ENCODE data around the gene DISP3. TPM values are rescaled to one million over a fixed set of nuclear protein-coding genes. Genes with fewer than 3 reads are reported as not detected.

Gene DISP3
- total RNA-seq, 1 donor from 2014 or later: under 0.01 TPM

DNA sequence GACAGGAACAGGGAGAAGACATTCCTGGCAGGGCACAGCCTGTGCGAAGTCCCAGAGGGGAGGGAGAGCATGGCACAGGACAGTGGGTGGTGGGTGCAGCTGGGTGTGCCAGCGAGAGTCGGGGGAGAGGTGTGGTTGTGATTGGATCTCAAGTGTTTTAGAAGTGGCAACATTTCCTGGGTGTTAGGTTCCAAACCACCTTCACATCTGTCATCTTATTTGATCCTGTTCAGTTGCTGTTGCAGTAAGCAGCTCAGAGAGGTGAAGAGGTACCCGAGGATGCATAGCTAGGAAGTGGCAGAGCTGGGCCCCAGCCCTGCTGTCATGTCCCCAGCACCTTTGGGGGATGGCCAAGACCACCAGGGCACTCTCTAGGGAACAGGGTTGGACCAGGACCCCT lies 22.0 kb upstream of the DISP3 start:
- DNase-seq (ENCODE audit: low read depth in 2 of 2): no peak

DNA sequence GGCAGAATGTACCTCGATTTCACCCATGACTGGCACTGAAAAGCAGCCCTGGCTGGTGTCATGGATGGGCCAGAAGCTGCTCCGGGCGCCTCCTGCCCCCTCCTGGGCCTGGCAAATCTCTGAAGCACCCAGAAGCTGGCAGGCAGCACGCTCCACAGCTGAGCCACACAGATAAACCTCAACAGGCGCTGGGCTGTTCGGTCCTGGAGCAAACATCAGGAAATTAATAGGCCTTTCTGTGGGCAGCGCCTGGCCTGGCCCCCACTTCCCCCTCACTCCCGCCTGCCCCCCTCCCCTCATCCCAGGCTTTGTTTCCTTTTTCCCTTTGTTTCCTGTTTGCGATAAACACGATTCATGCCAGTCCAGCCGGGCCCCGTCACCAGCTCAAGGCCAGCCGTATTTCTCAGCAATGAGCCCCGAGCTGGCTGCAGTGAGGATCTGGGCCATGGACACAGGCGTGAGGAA lies 20.1 kb upstream of the DISP3 start:
- peak in 1 of 2 donors; percentile 46 for DNase-seq (ENCODE audit: low read depth in 2 of 2)

DNA sequence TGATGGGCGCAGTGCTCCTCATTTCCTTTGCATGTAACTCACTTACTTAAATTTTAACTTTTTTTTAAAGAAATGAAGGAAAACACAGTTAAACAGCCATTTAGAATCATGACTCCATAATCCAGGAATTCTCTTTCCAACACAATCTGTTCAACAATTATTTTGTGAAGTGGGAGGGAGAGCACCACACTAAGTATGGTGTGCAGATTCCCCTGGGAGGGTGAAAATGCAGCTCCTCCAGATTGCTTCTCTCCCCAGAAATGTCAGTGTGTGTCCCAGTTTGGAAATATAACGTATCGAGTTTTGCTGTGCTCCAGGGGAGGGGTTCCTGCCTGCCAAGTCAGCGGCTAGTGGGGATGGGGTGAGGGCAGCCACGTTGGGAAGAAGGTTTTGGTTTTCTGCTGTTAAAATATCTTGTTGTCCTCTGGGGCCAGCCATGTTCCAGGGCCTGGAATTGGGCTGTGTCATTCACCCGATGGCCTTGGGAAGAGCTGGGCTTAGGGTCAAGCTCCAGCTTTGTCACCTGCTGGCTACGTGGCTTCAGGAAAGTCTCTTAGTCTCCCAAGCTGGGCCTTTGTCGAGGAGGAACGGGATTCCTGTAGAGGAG lies 17.3 kb upstream of the DISP3 start:
- no peak for DNase-seq (ENCODE audit: low read depth in 2 of 2)

DNA sequence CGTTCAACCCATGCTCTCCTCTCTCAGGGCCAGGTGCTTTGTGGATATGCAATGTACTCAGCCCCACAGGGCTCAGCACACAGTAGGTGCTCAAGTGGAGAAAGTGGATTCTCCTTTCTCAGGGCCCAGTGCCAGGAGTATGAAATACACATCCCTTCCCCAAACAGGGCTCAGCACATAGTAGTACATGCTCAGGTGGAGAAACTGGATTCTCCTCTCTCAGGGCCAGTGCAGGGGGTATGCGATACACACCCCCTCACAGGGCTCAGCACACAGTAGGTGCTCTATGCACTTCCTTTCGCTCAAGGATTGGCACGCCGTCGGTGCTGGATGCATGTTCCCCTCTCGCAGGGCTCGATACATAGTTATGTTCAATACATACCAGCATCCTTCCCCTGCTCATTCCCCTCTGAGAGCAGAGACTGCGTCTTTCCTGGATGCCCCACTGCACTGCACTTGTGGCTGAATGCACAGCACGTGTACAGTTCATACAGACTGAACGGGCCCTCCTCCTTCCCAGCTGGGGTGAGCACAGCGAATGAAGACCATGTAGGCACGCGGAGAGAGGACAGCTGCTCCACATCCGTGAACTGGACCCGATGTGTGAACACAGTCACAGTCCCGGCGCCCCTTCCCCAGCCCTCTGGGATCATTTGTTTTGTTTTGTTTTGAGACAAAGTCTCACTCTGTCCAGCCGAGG lies 16.6 kb upstream of the DISP3 start:
- DNase-seq (ENCODE audit: low read depth in 2 of 2): no peak

DNA sequence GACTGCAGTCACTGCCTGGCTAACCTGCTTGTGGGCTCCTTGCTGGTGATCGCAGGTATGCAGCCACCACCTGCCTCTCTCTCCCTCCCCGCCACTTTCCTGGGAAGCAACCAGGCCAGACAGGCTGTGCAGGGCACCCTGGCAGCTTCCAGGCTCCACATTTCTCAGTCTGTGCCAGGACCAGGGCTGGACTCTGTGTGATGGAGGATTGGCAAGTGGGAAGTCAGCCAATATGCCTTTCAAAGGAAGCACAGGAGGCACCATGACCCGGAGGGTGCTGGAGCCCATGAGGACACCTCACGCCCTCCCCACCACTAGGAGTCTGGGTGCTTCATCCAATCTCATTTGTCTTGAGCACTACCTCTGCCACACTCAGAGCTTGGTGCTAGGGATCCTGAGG lies 15.8 kb upstream of the DISP3 start:
- DNase-seq (ENCODE audit: low read depth in 2 of 2): no peak

DNA sequence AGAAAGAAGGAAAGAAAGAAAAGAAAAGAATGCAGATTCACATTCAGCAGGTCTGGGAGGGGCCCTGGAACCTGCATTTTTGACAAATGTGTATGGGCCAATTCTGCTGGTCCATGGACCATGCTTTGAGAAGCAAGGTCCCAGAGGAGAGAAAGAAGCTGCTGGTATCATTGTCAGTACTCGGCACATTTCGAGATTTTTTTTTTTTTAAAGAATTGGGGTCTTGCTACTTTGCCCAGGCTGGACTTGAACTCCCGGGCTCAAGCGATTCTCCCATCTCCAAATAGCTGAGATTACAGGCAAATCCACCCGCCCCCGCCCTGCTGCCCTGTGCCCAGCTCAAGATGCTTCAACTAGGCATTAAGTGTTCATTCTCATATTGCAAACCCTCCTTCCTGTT lies 13.6 kb upstream of the DISP3 start:
- no peak for DNase-seq (ENCODE audit: low read depth in 2 of 2)

DNA sequence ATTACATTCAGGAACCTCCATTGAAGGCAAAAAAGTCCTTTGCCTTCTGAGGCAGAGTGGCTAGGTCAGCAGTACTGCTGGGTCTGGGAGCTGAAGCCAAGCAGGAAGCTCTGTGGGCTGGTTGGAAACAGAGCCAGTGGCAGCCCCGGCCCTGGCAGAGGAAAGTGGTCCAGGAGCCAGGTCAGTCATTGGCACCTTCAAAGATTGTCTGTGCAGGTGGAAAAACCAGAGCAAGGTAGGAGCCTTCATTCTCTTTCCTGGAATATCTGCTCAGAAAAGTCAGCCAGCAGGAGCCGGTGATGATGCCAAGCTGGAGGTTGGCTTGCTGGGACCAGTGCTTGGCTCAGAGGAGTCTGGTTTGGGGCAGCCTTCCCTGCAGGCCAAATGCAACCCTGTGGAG lies 12.5 kb upstream of the DISP3 start:
- DNase-seq (ENCODE audit: low read depth in 2 of 2): no peak

DNA sequence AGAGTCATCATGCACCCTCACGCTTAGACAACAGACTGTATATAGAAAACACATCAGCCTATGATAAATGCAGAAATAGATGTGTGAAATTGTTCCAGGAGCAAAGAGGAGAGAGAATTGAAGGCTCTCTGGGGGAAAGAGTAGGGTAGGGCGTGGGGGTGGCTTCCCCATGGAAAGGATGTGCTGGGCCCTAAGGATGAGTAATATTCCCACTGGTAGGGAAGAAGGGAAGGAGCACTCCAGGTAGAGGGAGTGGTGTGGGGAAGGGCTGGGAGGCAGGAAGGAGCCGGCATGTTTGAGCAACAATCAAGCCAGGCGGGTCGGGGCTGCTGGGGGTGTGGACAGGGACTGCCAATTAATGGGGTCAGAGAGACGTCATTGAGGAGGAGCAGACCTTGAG lies 10.1 kb upstream of the DISP3 start:
- DNase-seq (ENCODE audit: low read depth in 2 of 2): no peak

DNA sequence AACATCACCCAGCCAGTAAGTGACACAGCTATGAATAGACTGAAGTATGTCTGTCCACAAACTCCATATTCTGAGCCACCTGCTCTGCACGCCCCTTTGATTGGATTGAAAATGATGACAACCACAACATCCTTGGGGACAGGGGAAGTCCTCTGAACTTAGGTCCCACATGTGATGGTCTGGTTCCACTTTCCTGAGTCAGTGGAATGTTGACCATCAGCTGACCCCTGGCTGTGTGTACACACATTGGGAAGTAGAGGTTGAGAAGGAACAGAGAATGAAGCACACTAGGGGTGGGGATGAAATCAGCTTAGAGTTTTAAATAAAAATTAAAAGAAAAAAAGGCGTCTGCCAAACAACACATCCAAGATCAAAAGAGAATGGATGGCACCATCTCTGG lies 8.0 kb upstream of the DISP3 start:
- DNase-seq (ENCODE audit: low read depth in 2 of 2): no peak

DNA sequence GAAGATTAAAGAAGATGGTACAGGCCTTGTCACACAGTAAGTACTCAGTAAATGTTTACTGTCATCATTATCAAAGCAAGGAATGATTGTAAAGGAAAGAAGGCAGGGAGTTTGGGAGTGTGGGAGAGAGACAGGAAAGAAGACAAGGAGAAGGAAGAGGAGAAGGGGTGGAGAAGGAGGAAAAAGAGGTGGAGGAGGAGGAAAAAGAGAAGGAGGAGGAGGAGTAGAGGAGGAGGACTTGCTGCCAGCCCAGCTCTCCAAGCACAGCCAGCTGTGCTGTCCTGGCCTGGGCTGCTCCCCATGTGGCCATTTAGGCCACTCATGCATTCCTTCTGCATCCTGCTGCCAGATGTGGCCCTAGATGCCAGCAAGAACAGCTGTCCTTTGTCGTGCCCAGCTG lies 7.5 kb upstream of the DISP3 start:
- DNase-seq (ENCODE audit: low read depth in 2 of 2): no peak

DNA sequence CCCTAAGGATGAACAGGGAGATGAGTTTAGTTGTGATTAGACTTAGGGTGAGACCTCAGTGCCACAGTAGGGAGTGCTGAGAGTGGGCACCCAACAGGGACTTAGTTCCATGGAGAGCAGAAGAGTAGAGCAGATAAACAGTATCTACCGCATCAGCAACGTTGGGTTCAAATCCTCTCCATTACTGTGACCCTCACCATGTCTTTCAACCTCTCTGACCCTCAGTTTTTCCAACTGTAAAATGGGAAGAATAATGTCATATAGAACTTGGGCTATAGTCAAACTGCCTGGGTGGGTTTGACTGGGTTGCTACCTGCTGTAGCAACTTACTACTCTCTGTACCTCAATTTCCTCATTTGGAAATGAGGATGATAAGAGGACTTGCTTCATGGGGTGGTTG lies 6.7 kb upstream of the DISP3 start:
- DNase-seq (ENCODE audit: low read depth in 2 of 2): no peak

DNA sequence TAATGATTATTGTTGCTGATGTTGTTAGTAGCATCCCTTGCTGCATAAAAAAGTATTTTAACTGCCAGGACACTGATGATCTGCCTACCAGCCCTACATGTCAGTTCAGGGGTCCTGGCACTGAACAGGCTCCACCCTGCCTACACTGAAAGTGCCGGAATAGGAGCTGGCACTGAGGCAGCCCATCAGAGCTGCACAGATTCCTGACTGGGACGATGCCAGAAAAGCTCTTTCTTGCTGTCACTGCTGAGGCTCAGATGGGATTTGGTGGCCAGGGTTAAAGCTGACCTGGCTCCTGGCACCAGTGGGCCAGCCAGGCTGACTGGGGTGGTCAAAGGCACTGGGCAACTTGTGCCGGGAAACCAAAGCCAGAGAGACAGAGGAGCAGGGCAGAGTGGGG lies 6.2 kb upstream of the DISP3 start:
- DNase-seq (ENCODE audit: low read depth in 2 of 2): no peak

DNA sequence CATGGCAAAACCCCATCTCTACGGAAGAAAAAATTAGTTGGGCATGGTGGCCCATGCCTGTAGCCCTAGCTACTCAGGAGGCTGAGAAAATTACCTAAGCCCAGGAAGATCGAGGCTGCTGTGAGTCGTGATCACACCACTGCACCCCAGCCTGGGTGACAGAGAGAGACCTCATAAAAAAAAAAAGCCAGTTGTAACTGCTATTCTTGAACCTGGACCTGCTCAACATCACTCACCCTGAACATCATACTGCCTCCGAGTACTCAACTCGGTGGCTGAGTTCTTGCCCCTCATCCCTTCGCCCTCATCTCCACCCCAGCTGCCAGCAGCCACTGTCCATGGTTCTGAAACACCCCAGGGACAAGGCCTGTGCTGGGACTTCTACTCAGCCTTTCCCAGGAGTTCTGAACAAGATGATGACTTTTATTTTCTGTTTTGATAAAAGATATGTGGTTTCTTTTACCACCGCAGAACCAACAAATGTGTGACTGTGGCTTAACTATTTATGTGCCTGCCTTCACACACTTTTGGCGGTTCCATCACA lies 5.4 kb upstream of the DISP3 start:
- peak in 1 of 2 donors; percentile 24 for DNase-seq (ENCODE audit: low read depth in 2 of 2)

DNA sequence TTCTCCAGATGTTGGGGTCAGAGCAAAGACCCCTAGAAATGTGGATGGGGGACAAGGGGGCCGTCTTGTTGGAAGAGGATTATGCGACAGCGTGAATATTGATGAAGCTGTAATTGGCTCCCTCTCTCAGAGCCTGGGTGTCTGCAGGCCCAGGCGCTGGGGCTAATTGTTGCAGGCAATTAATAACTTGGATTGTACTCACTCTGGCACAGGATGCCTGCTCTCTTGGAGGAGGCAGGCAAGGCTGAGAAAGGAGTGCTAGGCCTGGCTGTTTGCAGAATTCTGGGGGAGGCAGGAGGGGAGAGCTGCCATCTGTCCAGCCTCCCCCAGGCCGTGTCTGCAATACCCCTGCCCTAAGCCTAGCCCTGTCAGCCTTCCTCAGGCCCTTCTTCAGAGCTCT lies 4.1 kb upstream of the DISP3 start:
- no peak for DNase-seq (ENCODE audit: low read depth in 2 of 2)

DNA sequence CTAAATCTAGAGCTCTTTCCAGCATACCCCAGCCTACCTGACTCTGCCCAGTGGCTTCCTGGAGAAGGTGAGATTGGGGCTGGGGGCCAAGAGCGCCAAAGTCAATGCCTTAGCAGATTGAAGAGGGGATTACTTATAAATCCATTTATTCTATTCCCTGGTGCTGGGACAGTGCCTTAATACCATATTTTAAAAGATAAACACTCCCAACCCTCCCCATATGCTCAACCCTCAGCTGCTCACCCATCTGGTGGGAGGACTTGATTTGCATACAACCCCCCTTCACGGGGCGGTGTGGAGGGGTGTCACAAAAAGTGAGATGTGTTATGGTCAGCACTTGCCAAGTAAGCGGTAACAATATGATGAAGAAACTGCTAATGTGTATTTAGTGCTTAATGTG lies 3.2 kb upstream of the DISP3 start:
- DNase-seq (ENCODE audit: low read depth in 2 of 2): no peak

DNA sequence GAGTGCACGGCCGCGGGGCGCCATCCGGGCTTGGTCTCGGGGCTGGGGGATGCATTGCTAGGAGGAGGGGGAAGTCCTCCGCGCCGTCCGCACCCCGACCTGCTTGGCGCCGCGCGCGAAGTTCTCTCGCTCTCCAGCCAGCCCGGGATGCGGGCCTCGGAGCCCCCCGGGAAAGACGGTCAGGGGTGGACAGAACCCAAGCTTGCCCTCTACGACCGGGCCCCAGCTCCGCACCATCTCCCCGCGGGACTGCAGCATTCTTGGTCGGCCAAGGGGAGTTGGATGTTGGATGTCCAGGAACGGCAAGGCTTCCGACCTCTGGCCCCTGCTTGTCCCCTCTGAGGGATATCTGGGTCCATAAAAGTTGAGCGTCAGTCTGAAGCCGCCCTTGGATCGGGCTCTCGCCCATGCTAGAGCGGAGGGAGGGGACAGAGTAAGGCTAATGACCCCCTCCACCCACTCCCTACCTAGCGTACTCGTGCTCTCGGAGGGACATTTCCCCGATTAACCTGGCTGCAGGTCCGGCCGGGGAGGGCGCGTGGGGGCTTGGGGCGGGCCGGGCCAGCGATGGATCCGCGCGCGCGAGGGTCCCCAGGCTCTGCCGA lies 522 bp downstream of the DISP3 start:
- no peak for DNase-seq (ENCODE audit: low read depth in 2 of 2)

DNA sequence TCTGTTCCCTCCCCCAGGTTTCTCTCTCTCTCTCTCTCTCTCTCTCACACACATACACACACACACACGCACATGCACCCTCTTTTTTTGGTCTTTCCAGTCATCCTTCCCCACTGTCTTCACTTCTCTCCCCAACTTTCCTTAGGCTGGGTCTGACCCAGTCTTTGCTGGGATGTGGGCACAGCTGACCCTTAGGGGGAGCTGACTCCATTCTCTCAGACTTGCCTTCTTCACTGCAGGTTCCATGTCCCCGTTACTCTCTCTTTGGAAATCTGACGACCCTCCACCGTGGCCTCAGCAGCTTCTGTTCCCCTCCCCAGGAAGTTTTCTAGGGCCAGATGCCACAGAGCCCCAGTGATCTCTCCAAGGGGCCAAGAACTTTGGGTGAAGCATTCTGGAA lies 2.1 kb downstream of the DISP3 start:
- no peak for DNase-seq (ENCODE audit: low read depth in 2 of 2)

DNA sequence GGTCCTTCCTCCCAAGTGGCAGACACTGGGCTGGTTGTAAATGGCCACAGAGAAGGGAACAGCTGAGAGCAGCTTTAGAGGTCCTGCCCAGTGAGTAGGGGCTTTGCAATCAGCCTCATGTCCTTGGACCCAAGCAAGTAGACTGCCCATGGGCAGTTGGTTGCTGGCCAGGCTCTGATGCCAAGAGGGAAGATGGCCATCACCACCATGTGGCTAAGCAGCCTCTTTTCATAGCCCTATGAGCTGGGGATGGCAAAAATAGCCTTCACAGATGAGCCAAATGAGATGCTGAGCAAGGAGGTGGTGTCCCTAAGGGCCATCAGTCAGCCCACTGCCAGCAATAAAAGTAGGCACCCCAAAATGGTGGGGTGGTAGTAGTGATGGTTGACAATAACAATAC lies 3.2 kb downstream of the DISP3 start:
- no peak for DNase-seq (ENCODE audit: low read depth in 2 of 2)

DNA sequence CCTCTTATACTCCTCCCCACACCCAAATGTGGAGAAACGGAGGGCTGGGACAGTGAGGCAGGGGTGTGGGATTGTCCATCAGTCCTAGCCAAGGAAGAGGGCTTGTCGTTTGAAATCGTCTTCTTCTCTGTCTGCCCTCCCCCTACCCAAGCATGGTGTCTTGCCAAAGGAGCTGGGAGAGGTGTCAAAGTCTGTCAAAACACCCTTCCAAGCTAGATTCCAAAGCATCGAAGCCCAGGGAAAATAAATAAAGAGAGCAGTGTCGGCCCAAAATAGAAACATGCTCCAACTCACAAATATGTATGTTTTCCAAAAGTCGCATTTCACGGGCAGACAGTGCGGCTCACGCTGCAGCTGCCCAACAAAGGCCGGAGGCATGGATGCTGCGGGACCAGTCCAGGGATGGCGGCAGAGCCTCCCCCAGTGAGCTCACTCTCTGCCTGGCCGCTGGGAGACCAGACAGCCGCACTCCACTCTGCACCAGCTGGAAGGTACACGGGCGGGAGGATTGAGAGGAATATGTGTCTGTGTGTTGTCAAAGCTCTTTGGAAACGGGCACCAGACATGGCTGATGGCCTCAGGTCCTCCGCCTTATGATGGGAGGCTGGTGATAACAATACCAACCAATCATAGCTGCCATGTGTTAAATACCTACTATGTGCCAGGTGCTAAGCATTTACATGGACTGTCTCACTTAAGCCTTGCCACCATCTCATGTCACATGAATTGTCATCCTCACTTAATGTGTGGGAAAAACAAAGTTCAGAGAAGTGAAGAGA lies 3.9 kb downstream of the DISP3 start:
- DNase-seq (ENCODE audit: low read depth in 2 of 2): no peak

DNA sequence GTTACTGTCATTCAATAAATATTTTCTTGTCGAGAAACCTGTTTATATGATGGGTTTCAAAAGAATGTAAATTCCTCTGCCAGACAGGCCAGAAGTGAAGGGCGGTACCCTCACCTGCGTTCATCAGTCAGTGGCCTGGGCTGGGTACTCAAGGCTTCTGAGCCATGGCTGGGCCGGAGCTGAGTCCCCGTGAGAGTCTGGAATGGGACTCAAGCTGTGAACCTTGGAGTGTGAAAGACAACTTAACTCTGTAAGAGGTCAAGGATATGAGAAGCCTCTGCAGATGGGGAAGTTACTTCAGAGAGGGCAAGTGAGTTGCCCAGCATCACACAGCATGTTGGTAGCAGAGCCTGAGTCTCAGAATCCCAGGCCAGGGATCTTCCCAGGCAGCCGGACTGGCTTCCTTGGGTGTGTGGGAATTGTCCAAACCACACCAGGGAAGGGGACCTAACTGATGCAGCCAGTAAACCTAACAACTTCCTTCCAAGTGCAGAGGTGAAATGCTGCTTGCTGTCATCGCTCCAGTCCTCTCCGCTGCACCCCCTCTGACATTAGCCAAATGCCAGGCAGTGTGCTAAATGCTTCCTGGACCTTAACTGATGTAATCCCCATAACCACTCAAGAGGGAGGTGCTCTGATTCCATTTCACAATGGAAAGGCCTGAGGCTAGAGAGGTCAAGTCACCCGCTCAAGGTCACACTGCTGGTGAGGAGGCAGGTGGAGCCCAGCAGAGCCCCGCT lies 4.8 kb downstream of the DISP3 start:
- DNase-seq (ENCODE audit: low read depth in 2 of 2): no peak

DNA sequence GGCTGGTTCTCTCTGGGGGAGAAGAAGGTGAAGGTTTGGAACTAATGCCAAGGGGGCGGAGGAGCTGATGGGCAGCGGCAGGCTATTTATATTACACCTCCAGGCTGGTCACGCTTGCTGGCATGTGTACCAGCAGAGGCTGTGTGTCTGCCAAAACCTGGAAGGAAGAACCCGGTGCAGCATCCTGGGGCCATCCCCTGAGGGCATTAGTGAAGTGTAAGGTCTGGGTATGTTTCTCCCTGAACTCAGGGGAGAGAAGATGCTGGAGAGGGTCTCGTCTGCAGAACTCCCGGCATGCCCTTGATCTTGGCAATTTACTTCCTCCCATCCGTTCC lies 5.3 kb downstream of the DISP3 start:
- DNase-seq (ENCODE audit: low read depth in 2 of 2): no peak

DNA sequence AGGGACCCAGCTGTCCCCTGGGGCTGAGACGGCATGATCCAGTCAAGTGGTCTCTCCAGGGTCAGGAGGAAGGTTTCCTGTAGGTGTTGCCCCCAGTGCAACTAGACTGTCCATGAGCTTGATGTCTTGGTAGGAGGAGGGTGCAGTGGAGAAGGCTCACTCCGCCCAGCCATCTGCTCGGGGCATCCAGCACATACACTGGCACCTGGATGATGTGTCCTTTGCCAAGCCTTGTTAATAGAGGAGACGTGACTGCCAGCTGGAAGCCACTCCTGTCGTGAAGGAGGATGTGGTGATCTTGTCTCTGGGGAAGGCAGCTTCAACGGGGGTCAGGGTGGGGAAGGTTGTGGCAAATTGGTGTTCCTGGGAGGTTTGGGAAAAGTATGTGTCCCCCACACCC lies 6.2 kb downstream of the DISP3 start:
- DNase-seq (ENCODE audit: low read depth in 2 of 2): no peak
